Testis (tissue), 2 donors: Measurements from ENCODE around the gene PRKG1.

Experiments used
- CTCF ChIP-seq, 3 experiments: fragments of 450-650 bp in 2 of 3; fragments of 200-600 bp in 1 of 3; sonication (generic) in 1 of 3; IDR thresholded peaks; one replicate each; pipeline ENCODE4 v1.5.1; 2016 to 2019; ENCODE audit warnings: antibody characterized with exemption in 3 of 3, mild to moderate bottlenecking in 2 of 3, moderate library complexity in 1 of 3
- POLR2A ChIP-seq: fragments of 450-650 bp; IDR thresholded peaks from one replicate; pipeline ENCODE4 v1.6.1; 2017; ENCODE audit warnings: antibody characterized with exemption, mild to moderate bottlenecking, moderate library complexity

DNA sequence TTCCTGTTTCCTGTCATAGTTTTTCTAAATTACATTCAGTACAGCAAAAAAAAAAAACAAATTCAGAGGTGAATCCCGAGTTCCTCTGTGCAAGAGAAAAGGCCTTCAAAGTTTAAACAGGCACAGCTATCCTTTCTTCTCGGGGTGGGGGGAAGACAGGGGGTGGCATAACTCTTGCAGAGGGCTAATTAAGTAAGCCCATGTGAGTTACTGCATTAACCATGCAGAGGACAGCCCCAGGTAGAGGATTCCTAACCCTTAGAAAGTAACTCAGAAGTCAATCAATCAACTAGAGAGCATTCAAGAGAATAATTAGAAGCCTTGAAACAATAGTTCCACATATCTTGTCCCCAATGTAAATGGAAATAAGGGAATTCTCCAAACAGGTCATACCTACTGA, 454.2 kb downstream of the PRKG1 start:
- TF ChIP-seq CTCF (IDR thresholded peaks at IDR 0.05): no peak
- no peak for TF ChIP-seq POLR2A
